ENCODE measurements around the gene CKMT2. TPM values are rescaled to one million over a fixed set of nuclear protein-coding genes. Genes with fewer than 3 reads are reported as not detected.

The CKMT2 gene
- total RNA-seq, 1 experiment from 2014 or later = 1.8 TPM

- CTCF ChIA-PET = interaction anchor here (1.1 kb wide), 1 partner anchor 28 kb away, joined by 4 read pairs; no protein-coding TSS in a partner anchor
- Mint-ChIP-seq H3K4me1 (peaks cover 26% of the 10 kb centered on the region), H3K27ac (no peak overlapping the region), H3K9me3 (no peaks in the 10 kb centered on the region), H3K4me3 (no peak overlapping the region), H3K36me3 (peaks cover 6% of the 10 kb centered on the region; the same call in 1 of the 2 replicates), H3K27me3 (ENCODE audit: low read depth) (no peaks in the 10 kb centered on the region)
- ATAC-seq (no peak), DNase-seq (ENCODE audit: low spot score) (no peak)
- POLR2A ChIA-PET = interaction anchor here (0.6 kb wide), 1 partner anchor 636 kb away, joined by 3 read pairs; no protein-coding TSS in a partner anchor
- TF ChIP-seq IRF2 (CRISPR knock-in tag; IDR thresholded peaks at IDR 0.05; ENCODE audit: borderline replicate concordance, low read depth) (no peak), ZNF671 (CRISPR knock-in tag; IDR thresholded peaks at IDR 0.05) (no peak), ZNF219 (CRISPR knock-in tag; IDR thresholded peaks at IDR 0.05; ENCODE audit: borderline replicate concordance) (no peak), GTF2I (CRISPR knock-in tag; conservative IDR thresholded peaks at IDR 0.05) (no peak), PRRX2 (CRISPR knock-in tag; IDR thresholded peaks at IDR 0.05) (no peak), CBFB (CRISPR knock-in tag; IDR thresholded peaks at IDR 0.05; ENCODE audit: low read depth) (no peak), AFF4 (CRISPR knock-in tag; IDR thresholded peaks at IDR 0.05; ENCODE audit: borderline replicate concordance) (no peak), EMX1 (CRISPR knock-in tag; IDR thresholded peaks at IDR 0.05) (no peak), NR1H2 (CRISPR knock-in tag; IDR thresholded peaks at IDR 0.05) (no peak)
Observed at GRCh38 chr5:81235287-81236072, 2.4 kb downstream of the CKMT2 start.

- ATAC-seq (no peak), DNase-seq (ENCODE audit: low spot score) (no peak)
- Mint-ChIP-seq H3K27ac (no peak overlapping the region; the same call in 1 of the 2 replicates), H3K4me3 (no peak overlapping the region), H3K4me1 (peaks cover 21% of the 10 kb centered on the region), H3K36me3 (peaks cover 6% of the 10 kb centered on the region; the same call in 1 of the 2 replicates), H3K27me3 (ENCODE audit: low read depth) (no peaks in the 10 kb centered on the region), H3K9me3 (no peaks in the 10 kb centered on the region)
- POLR2A ChIA-PET = no interaction called here
- CTCF ChIA-PET = interaction anchor here (0.6 kb wide), 1 partner anchor 79 kb away, joined by 4 read pairs; no protein-coding TSS in a partner anchor
- TF ChIP-seq ZNF138 (CRISPR knock-in tag; conservative IDR thresholded peaks at IDR 0.05) (no peak), IRF2 (CRISPR knock-in tag; IDR thresholded peaks at IDR 0.05; ENCODE audit: borderline replicate concordance, low read depth) (no peak), ERG (CRISPR knock-in tag; IDR thresholded peaks at IDR 0.05) (no peak), E2F1 (CRISPR knock-in tag; IDR thresholded peaks at IDR 0.05) (no peak), CTCF (IDR thresholded peaks at IDR 0.05) (no peak), CREM (CRISPR knock-in tag; IDR thresholded peaks at IDR 0.05) (no peak), FOXJ3 (CRISPR knock-in tag; IDR thresholded peaks at IDR 0.05; ENCODE audit: borderline replicate concordance) (no peak), ETV6 (CRISPR knock-in tag; IDR thresholded peaks at IDR 0.05) (no peak)
Observed at GRCh38 chr5:81238460-81238859, 5.3 kb downstream of the CKMT2 start.

All from WTC11 (cell line).